HG03521 (cell line): ENCODE results near the gene SLC46A2.

Source experiments
- ATAC-seq: cut with Tn5 transposase; IDR thresholded peaks from one replicate; pipeline ENCODE4 v1.9.1; 2021; ENCODE audit warnings: mild to moderate bottlenecking, moderate library complexity; ENCODE audit not compliant: unreplicated experiment

SLC46A2 gene

GRCh38 chr9:112831969-112832368 is 58.7 kb downstream of the SLC46A2 start:
- ATAC-seq: no peak

GRCh38 chr9:112831281-112831851 is 59.3 kb downstream of the SLC46A2 start:
- ATAC-seq: no peak
